Fibroblast of skin of left biceps (primary cell): ENCODE results near the gene GIPC1.
"Not testable (repeated sequence)": the region's sequence is repeated elsewhere in the genome, so short reads cannot be mapped to it uniquely, and the experiment has no call there.

ENCODE experiments used
- DNase-seq, 2 experiments: peaks; one replicate each; pipeline ENCODE4 v3.0.0-alpha.2; 2013; ENCODE audit warnings: low read depth in 2 of 2

Gene GIPC1

GRCh38 chr19:14471436-14472187 is 24.3 kb downstream of the GIPC1 start:
- DNase-seq: no peak

GRCh38 chr19:14470031-14470876 is 25.7 kb downstream of the GIPC1 start:
- no peak for DNase-seq

GRCh38 chr19:14467816-14468215 is 28.1 kb downstream of the GIPC1 start:
- DNase-seq: no peak

GRCh38 chr19:14467391-14467790 is 28.5 kb downstream of the GIPC1 start:
- DNase-seq: no peak

GRCh38 chr19:14463747-14464146 is 32.2 kb downstream of the GIPC1 start:
- no peak for DNase-seq

GRCh38 chr19:14462401-14462800 is 33.5 kb downstream of the GIPC1 start:
- DNase-seq: not testable (repeated sequence)

GRCh38 chr19:14460935-14461334 is 35.0 kb downstream of the GIPC1 start:
- DNase-seq: no peak

- no peak for DNase-seq
These were observed 36.2 kb downstream of the GIPC1 start for GRCh38 chr19:14459703-14460102.

- DNase-seq: not testable (repeated sequence)
These were observed 43.6 kb downstream of the GIPC1 start for GRCh38 chr19:14452303-14452702.

- no peak for DNase-seq
These were observed 45.1 kb downstream of the GIPC1 start for GRCh38 chr19:14450876-14451275.

- no peak for DNase-seq
These were observed 45.6 kb downstream of the GIPC1 start for GRCh38 chr19:14450168-14450874.

- DNase-seq: no peak
These were observed 46.6 kb downstream of the GIPC1 start for GRCh38 chr19:14449321-14449720.

- DNase-seq: no peak
These were observed 49.4 kb downstream of the GIPC1 start for GRCh38 chr19:14446336-14447036.

- DNase-seq: no peak
These were observed 52.2 kb downstream of the GIPC1 start for GRCh38 chr19:14443632-14444216.

- no peak for DNase-seq
These were observed 52.9 kb downstream of the GIPC1 start for GRCh38 chr19:14442891-14443631.

GRCh38 chr19:14441041-14441938 is 54.6 kb downstream of the GIPC1 start:
- no peak for DNase-seq

- DNase-seq: no peak
These were observed 55.9 kb downstream of the GIPC1 start for GRCh38 chr19:14440049-14440448.

GRCh38 chr19:14439014-14439413 is 56.9 kb downstream of the GIPC1 start:
- no peak for DNase-seq

GRCh38 chr19:14437578-14438140 is 58.3 kb downstream of the GIPC1 start:
- DNase-seq: no peak
